ENCODE measurements around the gene PDE3B.

DNA sequence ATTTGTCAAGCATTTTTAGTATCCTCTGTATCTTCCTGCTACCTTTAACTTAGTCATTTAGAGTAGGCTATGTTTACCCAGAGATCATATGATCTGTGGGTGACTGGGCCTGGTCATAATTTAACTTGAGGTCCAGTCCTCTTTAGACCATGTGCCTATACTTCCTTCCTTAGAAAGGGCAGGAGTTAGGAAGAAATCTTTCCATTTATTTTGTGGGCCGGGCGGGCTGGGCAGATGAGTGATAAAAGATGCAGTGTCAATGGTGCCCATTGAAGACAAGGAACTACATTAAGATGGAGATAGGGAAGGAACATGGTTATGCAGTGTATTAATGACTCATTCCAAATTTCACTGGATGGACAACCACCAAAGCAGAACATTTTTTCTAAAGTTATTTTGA, 30.9 kb upstream of the PDE3B start:
- TF ChIP-seq, protein P1, sequence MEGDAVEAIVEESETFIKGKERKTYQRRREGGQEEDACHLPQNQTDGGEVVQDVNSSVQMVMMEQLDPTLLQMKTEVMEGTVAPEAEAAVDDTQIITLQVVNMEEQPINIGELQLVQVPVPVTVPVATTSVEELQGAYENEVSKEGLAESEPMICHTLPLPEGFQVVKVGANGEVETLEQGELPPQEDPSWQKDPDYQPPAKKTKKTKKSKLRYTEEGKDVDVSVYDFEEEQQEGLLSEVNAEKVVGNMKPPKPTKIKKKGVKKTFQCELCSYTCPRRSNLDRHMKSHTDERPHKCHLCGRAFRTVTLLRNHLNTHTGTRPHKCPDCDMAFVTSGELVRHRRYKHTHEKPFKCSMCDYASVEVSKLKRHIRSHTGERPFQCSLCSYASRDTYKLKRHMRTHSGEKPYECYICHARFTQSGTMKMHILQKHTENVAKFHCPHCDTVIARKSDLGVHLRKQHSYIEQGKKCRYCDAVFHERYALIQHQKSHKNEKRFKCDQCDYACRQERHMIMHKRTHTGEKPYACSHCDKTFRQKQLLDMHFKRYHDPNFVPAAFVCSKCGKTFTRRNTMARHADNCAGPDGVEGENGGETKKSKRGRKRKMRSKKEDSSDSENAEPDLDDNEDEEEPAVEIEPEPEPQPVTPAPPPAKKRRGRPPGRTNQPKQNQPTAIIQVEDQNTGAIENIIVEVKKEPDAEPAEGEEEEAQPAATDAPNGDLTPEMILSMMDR (IDR thresholded peaks at IDR 0.05): no peak
- no peak for TF ChIP-seq POLR2A (IDR thresholded peaks at IDR 0.05)

All from testis (tissue), 2 donors.